Stimulated activated CD4-positive, alpha-beta T cell treated with anti-CD3 and anti-CD28 coated beads, Interleukin-1b, Interleukin-23, amount 100 ng/mL, for 1 hour (primary cell): ENCODE data around the gene EDEM1.
"Not testable (repeated sequence)": the region's sequence is repeated elsewhere in the genome, so short reads cannot be mapped to it uniquely, and the experiment has no call there.

ENCODE experiments used
- DNase-seq, 2 donors: peaks; one replicate each; pipeline ENCODE4 v3.0.0-alpha.2; 2020; ENCODE audit warnings: low read depth in 2 of 2

EDEM1 gene

GRCh38 chr3:5187156-5187919 is at the start of gene EDEM1:
EDEM1 (plus strand) TSS chr3:5187707; CDS start chr3:5187806, 99 bp downstream.
- peak; percentile 89 to 99 for DNase-seq

GRCh38 chr3:5138214-5138981 is 49.1 kb upstream of the EDEM1 start:
- no peak for DNase-seq

GRCh38 chr3:5140230-5140621 is 47.3 kb upstream of the EDEM1 start:
- no peak for DNase-seq

- no peak for DNase-seq
Observed at GRCh38 chr3:5140839-5141238, 46.7 kb upstream of the EDEM1 start.

- DNase-seq: no peak
Observed at GRCh38 chr3:5141760-5142159, 45.7 kb upstream of the EDEM1 start.

GRCh38 chr3:5143464-5143863 is 44.0 kb upstream of the EDEM1 start:
- DNase-seq: no peak

- no peak for DNase-seq
Observed at GRCh38 chr3:5144316-5144994, 43.1 kb upstream of the EDEM1 start.

- no peak for DNase-seq
Observed at GRCh38 chr3:5145120-5145519, 42.4 kb upstream of the EDEM1 start.

GRCh38 chr3:5147152-5147551 is 40.4 kb upstream of the EDEM1 start:
- DNase-seq: not testable (repeated sequence)

GRCh38 chr3:5149306-5149880 is 38.1 kb upstream of the EDEM1 start:
- DNase-seq: no peak

GRCh38 chr3:5151586-5151985 is 35.9 kb upstream of the EDEM1 start:
- DNase-seq: no peak

GRCh38 chr3:5153074-5153473 is 34.4 kb upstream of the EDEM1 start:
- DNase-seq: no peak

GRCh38 chr3:5155241-5155640 is 32.3 kb upstream of the EDEM1 start:
- no peak for DNase-seq

- no peak for DNase-seq
Observed at GRCh38 chr3:5160321-5160720, 27.2 kb upstream of the EDEM1 start.

- peak in 1 of 2 donors; percentile 3 for DNase-seq
Observed at GRCh38 chr3:5160940-5161858, 26.3 kb upstream of the EDEM1 start.

- no peak for DNase-seq
Observed at GRCh38 chr3:5162102-5162501, 25.4 kb upstream of the EDEM1 start.

- no peak for DNase-seq
Observed at GRCh38 chr3:5165698-5166097, 21.8 kb upstream of the EDEM1 start.

GRCh38 chr3:5166846-5167245 is 20.7 kb upstream of the EDEM1 start:
- DNase-seq: no peak

- no peak for DNase-seq
Observed at GRCh38 chr3:5168110-5168509, 19.4 kb upstream of the EDEM1 start.

GRCh38 chr3:5169807-5170206 is 17.7 kb upstream of the EDEM1 start:
- no peak for DNase-seq

GRCh38 chr3:5170975-5171374 is 16.5 kb upstream of the EDEM1 start:
- no peak for DNase-seq
